Activated CD4-positive, alpha-beta memory T cell treated with anti-CD3 and anti-CD28 coated beads, Interleukin-2, amount 10 ng/mL, durations not matched to agents 7 days and 5 days (primary cell): ENCODE data around the gene TAF11. TPM values are rescaled to one million over a fixed set of nuclear protein-coding genes. Genes with fewer than 3 reads are reported as not detected.

Experiments used
- CTCF ChIA-PET: fragments of 350-600 bp; sonication (Branson Sonifier 250); formaldehyde crosslinking; loops from one replicate; lab custom pipeline; 2021; ENCODE audit warnings: antibody characterized with exemption, inconsistent platforms; lab: Charles Lee
- POLR2A ChIA-PET: fragments of 350-600 bp; sonication (Branson Sonifier 250); formaldehyde crosslinking; loops from one replicate; lab custom pipeline; 2021; ENCODE audit warnings: antibody characterized with exemption; lab: Charles Lee
- DNase-seq: peaks from one replicate; pipeline ENCODE4 v3.0.0-alpha.2; 2020
- H3K27ac Mint-ChIP-seq: one replicate; pipeline ENCODE4 v1.8.0; 2021; ENCODE audit warnings: mild to moderate bottlenecking, mixed read lengths
- H3K27me3 Mint-ChIP-seq: one replicate; pipeline ENCODE4 v1.8.0; 2021; ENCODE audit warnings: mixed read lengths
- H3K36me3 Mint-ChIP-seq: one replicate; pipeline ENCODE4 v1.8.0; 2021; ENCODE audit warnings: low read depth, mixed read lengths
- H3K4me1 Mint-ChIP-seq: one replicate; pipeline ENCODE4 v1.8.0; 2021; ENCODE audit warnings: mixed read lengths
- H3K4me3 Mint-ChIP-seq: one replicate; pipeline ENCODE4 v1.8.0; 2021; ENCODE audit warnings: mild to moderate bottlenecking, mixed read lengths
- H3K9me3 Mint-ChIP-seq: one replicate; pipeline ENCODE4 v1.8.0; 2021; ENCODE audit warnings: mixed read lengths
- total RNA-seq, 2 experiments: library from RNA; stranded (reverse); gene quantifications; one replicate each; pipeline ENCODE4 v1.2.3, GENCODE V29; 2021

The TAF11 gene
- total RNA-seq, 2 experiments from 2014 or later, result 27.4 to 28.5 TPM

- H3K4me1 Mint-ChIP-seq, result no peaks in the 10 kb centered on the region
- DNase-seq, result no peak
- H3K27me3 Mint-ChIP-seq, result no peaks in the 10 kb centered on the region
- POLR2A ChIA-PET, result interaction anchor here (4.1 kb wide), 1 partner anchor 12 kb away, joined by 24 read pairs; the partner anchor contains the start of genes ANKS1A and TAF11
- H3K36me3 Mint-ChIP-seq, result peaks cover 36% of the 10 kb centered on the region
- no peak overlapping the region for H3K27ac Mint-ChIP-seq
- H3K4me3 Mint-ChIP-seq, result no peak overlapping the region
- no peaks in the 10 kb centered on the region for H3K9me3 Mint-ChIP-seq
- CTCF ChIA-PET, result no interaction called here
Measured at GRCh38 chr6:34876472-34876871, 11.4 kb downstream of the TAF11 start.

GRCh38 chr6:34875292-34876213 is 12.3 kb downstream of the TAF11 start:
- POLR2A ChIA-PET, result interaction anchor here (1.7 kb wide), 1 partner anchor 13 kb away, joined by 7 read pairs; the partner anchor contains the start of gene TAF11
- no peak for DNase-seq
- H3K36me3 Mint-ChIP-seq, result peaks cover 45% of the 10 kb centered on the region
- H3K27ac Mint-ChIP-seq, result no peak overlapping the region
- no peak overlapping the region for H3K4me3 Mint-ChIP-seq
- no peaks in the 10 kb centered on the region for H3K27me3 Mint-ChIP-seq
- CTCF ChIA-PET, result no interaction called here
- H3K9me3 Mint-ChIP-seq, result no peaks in the 10 kb centered on the region
- no peaks in the 10 kb centered on the region for H3K4me1 Mint-ChIP-seq

GRCh38 chr6:34872332-34872731 is 15.5 kb downstream of the TAF11 start:
- Mint-ChIP-seq H3K36me3 (peaks cover 30% of the 10 kb centered on the region), H3K27ac (no peak overlapping the region), H3K27me3 (no peaks in the 10 kb centered on the region), H3K4me1 (no peaks in the 10 kb centered on the region), H3K4me3 (no peak overlapping the region), H3K9me3 (no peaks in the 10 kb centered on the region)
- POLR2A ChIA-PET, result interaction anchor here (1.2 to 2.1 kb wide), 2 partner anchors 13 to 16 kb away, joined by 3 to 10 read pairs; partner anchors contain the start of genes ANKS1A and TAF11
- DNase-seq, result no peak
- CTCF ChIA-PET, result no interaction called here

GRCh38 chr6:34871853-34872252 is 16.0 kb downstream of the TAF11 start:
- H3K4me1 Mint-ChIP-seq, result no peaks in the 10 kb centered on the region
- H3K4me3 Mint-ChIP-seq, result no peak overlapping the region
- ChIA-PET POLR2A (interaction anchor here (2.1 kb wide), 1 partner anchor 17 kb away, joined by 10 read pairs; the partner anchor contains the start of genes ANKS1A and TAF11), CTCF (no interaction called here)
- H3K27ac Mint-ChIP-seq, result no peak overlapping the region
- no peaks in the 10 kb centered on the region for H3K27me3 Mint-ChIP-seq
- no peak for DNase-seq
- no peaks in the 10 kb centered on the region for H3K9me3 Mint-ChIP-seq
- peaks cover 30% of the 10 kb centered on the region for H3K36me3 Mint-ChIP-seq

- Mint-ChIP-seq H3K9me3 (no peaks in the 10 kb centered on the region), H3K4me3 (no peak overlapping the region), H3K36me3 (peaks cover 26% of the 10 kb centered on the region), H3K4me1 (peaks cover 4% of the 10 kb centered on the region), H3K27me3 (no peaks in the 10 kb centered on the region), H3K27ac (no peak overlapping the region)
- no peak for DNase-seq
- ChIA-PET POLR2A (no interaction called here), CTCF (interaction anchor here (0.6 kb wide), 1 partner anchor 62 kb away, joined by 3 read pairs; no protein-coding TSS in a partner anchor)
Measured at GRCh38 chr6:34867484-34867883, 20.4 kb downstream of the TAF11 start.

GRCh38 chr6:34866509-34866908 is 21.3 kb downstream of the TAF11 start:
- Mint-ChIP-seq H3K27ac (no peak overlapping the region), H3K4me1 (peaks cover 4% of the 10 kb centered on the region), H3K4me3 (no peak overlapping the region), H3K9me3 (no peaks in the 10 kb centered on the region), H3K27me3 (no peaks in the 10 kb centered on the region), H3K36me3 (peaks cover 25% of the 10 kb centered on the region)
- ChIA-PET CTCF (no interaction called here), POLR2A (no interaction called here)
- no peak for DNase-seq

GRCh38 chr6:34865107-34865506 is 22.7 kb downstream of the TAF11 start:
- DNase-seq, result no peak
- peaks cover 15% of the 10 kb centered on the region for H3K36me3 Mint-ChIP-seq
- no peak overlapping the region for H3K27ac Mint-ChIP-seq
- ChIA-PET POLR2A (no interaction called here), CTCF (interaction anchor here (1.0 kb wide), 1 partner anchor 275 kb away, joined by 3 read pairs; no protein-coding TSS in a partner anchor)
- H3K4me3 Mint-ChIP-seq, result no peak overlapping the region
- peaks cover 4% of the 10 kb centered on the region for H3K4me1 Mint-ChIP-seq
- no peaks in the 10 kb centered on the region for H3K27me3 Mint-ChIP-seq
- H3K9me3 Mint-ChIP-seq, result no peaks in the 10 kb centered on the region

- Mint-ChIP-seq H3K36me3 (peaks cover 13% of the 10 kb centered on the region), H3K27ac (no peak overlapping the region), H3K4me1 (peaks cover 4% of the 10 kb centered on the region), H3K9me3 (no peaks in the 10 kb centered on the region), H3K27me3 (no peaks in the 10 kb centered on the region), H3K4me3 (no peak overlapping the region)
- POLR2A ChIA-PET, result no interaction called here
- no peak for DNase-seq
- CTCF ChIA-PET, result interaction anchor here (1.0 kb wide), 1 partner anchor 276 kb away, joined by 3 read pairs; no protein-coding TSS in a partner anchor
Measured at GRCh38 chr6:34864007-34864406, 23.8 kb downstream of the TAF11 start.

GRCh38 chr6:34860776-34861175 is 27.1 kb downstream of the TAF11 start:
- Mint-ChIP-seq H3K36me3 (peaks cover 25% of the 10 kb centered on the region), H3K27me3 (no peaks in the 10 kb centered on the region), H3K4me1 (no peaks in the 10 kb centered on the region), H3K27ac (no peak overlapping the region), H3K4me3 (no peak overlapping the region), H3K9me3 (no peaks in the 10 kb centered on the region)
- no peak for DNase-seq
- ChIA-PET CTCF (no interaction called here), POLR2A (no interaction called here)

- Mint-ChIP-seq H3K4me1 (no peaks in the 10 kb centered on the region), H3K27me3 (no peaks in the 10 kb centered on the region), H3K36me3 (peaks cover 20% of the 10 kb centered on the region), H3K9me3 (no peaks in the 10 kb centered on the region), H3K27ac (no peak overlapping the region), H3K4me3 (no peak overlapping the region)
- DNase-seq, result no peak
- ChIA-PET CTCF (interaction anchor here (0.6 kb wide), 1 partner anchor 1004 kb away, joined by 3 read pairs; no protein-coding TSS in a partner anchor), POLR2A (interaction anchor here (1.2 kb wide), 1 partner anchor 68 kb away, joined by 4 read pairs; the partner anchor contains the start of gene BLTP3A)
Measured at GRCh38 chr6:34859951-34860350, 27.9 kb downstream of the TAF11 start.

- Mint-ChIP-seq H3K27ac (no peak overlapping the region), H3K9me3 (no peaks in the 10 kb centered on the region), H3K4me3 (no peak overlapping the region), H3K27me3 (no peaks in the 10 kb centered on the region), H3K36me3 (peaks cover 16% of the 10 kb centered on the region), H3K4me1 (no peaks in the 10 kb centered on the region)
- DNase-seq, result no peak
- ChIA-PET CTCF (interaction anchor here (1.6 kb wide), 1 partner anchor 1091 kb away, joined by 3 read pairs; no protein-coding TSS in a partner anchor), POLR2A (no interaction called here)
Measured at GRCh38 chr6:34858681-34859080, 29.2 kb downstream of the TAF11 start.

GRCh38 chr6:34855463-34855862 is 32.4 kb downstream of the TAF11 start:
- H3K36me3 Mint-ChIP-seq, result peaks cover 21% of the 10 kb centered on the region
- ChIA-PET POLR2A (no interaction called here), CTCF (no interaction called here)
- no peaks in the 10 kb centered on the region for H3K9me3 Mint-ChIP-seq
- H3K27ac Mint-ChIP-seq, result no peak overlapping the region
- no peak overlapping the region for H3K4me3 Mint-ChIP-seq
- DNase-seq, result no peak
- H3K4me1 Mint-ChIP-seq, result no peaks in the 10 kb centered on the region
- no peaks in the 10 kb centered on the region for H3K27me3 Mint-ChIP-seq

- Mint-ChIP-seq H3K27ac (no peak overlapping the region), H3K36me3 (peaks cover 7% of the 10 kb centered on the region), H3K9me3 (no peaks in the 10 kb centered on the region), H3K27me3 (no peaks in the 10 kb centered on the region), H3K4me1 (no peaks in the 10 kb centered on the region), H3K4me3 (no peak overlapping the region)
- no peak for DNase-seq
- ChIA-PET POLR2A (no interaction called here), CTCF (no interaction called here)
Measured at GRCh38 chr6:34852406-34853085, 35.3 kb downstream of the TAF11 start.
